IMR-90 (cell line): ENCODE data around the gene MAEA.

Experiments
- BHLHE40 ChIP-seq: fragments of 150-350 bp; IDR thresholded peaks from 2 replicates; pipeline ENCODE4 v1.6.1; 2016; ENCODE audit warnings: mild to moderate bottlenecking, low read depth, low read length
- CEBPB ChIP-seq: IDR thresholded peaks from 2 replicates; pipeline ENCODE4 v1.6.1; 2012; ENCODE audit warnings: low read depth, low read length, improper control_type of control experiment
- CTCF ChIP-seq: conservative IDR thresholded peaks from 2 replicates; pipeline ENCODE4 v1.5.1; 2012; ENCODE audit warnings: mild to moderate bottlenecking, low read depth, low read length, improper control_type of control experiment
- ELK1 ChIP-seq: fragments of 150-350 bp; IDR thresholded peaks from 2 replicates; pipeline ENCODE4 v1.6.1; 2016; ENCODE audit warnings: low read depth, mild to moderate bottlenecking, low read length, moderate library complexity, borderline replicate concordance
- MAFK ChIP-seq: IDR thresholded peaks from 2 replicates; pipeline ENCODE4 v1.6.1; 2012; ENCODE audit warnings: low read depth, low read length, improper control_type of control experiment
- MXI1 ChIP-seq: IDR thresholded peaks from 2 replicates; pipeline ENCODE4 v1.6.1; 2012; ENCODE audit warnings: low read depth, mild to moderate bottlenecking, low read length, moderate library complexity, borderline replicate concordance
- NFE2L2 ChIP-seq: fragments of 150-350 bp; IDR thresholded peaks from 2 replicates; pipeline ENCODE4 v1.6.1; 2016; ENCODE audit warnings: low read depth, mild to moderate bottlenecking, low read length
- POLR2A ChIP-seq: IDR thresholded peaks from 2 replicates; pipeline ENCODE4 v1.6.1; 2012; ENCODE audit warnings: mild to moderate bottlenecking, low read depth, low read length

GRCh38 chr4:1297023-1297395, 7.3 kb downstream of the MAEA start:
- TF ChIP-seq NFE2L2 (no peak), MAFK (no peak), ELK1 (no peak), CTCF (no peak), POLR2A (no peak), MXI1 (no peak), BHLHE40 (no peak), CEBPB (no peak)
